Stimulated activated CD8-positive, alpha-beta memory T cell treated with anti-CD3 and anti-CD28 coated beads, Interleukin-15, amount 100 ng/mL, for 24 hours (primary cell): ENCODE measurements around the gene RUFY3.
"Not testable (repeated sequence)": the region's sequence is repeated elsewhere in the genome, so short reads cannot be mapped to it uniquely, and the experiment has no call there.

ENCODE experiments used
- DNase-seq: peaks from one replicate; pipeline ENCODE4 v3.0.0-alpha.2; 2020; ENCODE audit warnings: low read depth

Gene RUFY3

DNA sequence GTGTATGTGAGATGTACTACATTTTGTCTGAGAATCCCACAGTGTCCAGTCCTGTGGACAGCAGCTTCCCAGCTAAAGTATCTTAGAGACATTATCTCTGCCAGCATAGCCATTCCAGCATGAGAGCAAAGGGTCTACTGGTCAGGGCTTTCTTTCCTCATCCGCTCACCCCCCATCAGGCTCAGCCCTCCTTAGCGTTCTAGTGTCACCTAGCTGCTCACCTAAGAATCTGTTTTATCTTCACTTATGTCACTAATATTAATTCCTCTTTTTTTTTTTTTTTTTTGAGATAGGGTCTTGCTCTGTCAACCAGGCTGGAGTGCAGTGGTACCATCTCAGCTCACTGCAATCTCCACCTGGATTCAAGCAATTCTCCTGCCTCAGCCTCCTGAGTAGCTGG, 15.6 kb downstream of the RUFY3 start:
- no peak for DNase-seq

DNA sequence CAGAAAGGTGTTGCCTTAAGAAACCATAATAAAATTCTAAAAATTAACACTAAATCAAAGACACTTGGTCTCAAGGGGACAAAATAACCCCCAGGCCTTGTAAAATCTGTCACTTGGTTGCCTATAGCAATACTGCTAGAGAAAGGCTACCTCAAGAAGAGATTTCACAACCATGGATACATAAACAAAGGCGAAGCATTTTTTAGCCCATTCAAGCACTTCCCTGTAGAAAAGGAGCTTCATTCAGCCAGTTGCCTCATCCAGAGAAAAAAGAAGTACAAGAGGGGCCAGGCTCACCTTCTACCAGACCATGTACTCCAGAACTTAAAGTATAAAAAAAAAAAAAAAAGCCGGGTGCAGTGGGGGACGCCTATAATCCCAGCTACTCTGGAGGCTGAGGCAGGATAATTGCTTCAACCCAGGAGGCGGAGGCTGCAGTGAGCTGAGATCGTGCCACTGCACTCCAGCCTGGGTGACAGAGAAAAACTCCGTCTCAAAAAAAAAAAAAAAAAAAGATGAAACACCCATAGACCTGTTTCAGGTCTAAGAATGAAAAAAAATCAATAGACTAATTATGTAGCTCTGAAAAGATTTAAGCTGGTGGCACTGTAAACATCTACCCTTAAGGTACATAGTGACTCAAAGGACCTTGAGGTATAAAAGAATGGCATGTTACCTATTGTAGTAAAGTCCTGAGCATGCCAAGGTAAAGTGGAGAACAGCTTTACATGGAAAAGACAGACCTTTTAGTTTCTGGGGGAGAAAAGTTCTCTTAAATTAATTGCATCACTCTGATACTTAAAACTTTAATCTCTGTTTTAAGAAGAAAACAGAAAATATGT, 18.0 kb downstream of the RUFY3 start:
- DNase-seq: no peak

DNA sequence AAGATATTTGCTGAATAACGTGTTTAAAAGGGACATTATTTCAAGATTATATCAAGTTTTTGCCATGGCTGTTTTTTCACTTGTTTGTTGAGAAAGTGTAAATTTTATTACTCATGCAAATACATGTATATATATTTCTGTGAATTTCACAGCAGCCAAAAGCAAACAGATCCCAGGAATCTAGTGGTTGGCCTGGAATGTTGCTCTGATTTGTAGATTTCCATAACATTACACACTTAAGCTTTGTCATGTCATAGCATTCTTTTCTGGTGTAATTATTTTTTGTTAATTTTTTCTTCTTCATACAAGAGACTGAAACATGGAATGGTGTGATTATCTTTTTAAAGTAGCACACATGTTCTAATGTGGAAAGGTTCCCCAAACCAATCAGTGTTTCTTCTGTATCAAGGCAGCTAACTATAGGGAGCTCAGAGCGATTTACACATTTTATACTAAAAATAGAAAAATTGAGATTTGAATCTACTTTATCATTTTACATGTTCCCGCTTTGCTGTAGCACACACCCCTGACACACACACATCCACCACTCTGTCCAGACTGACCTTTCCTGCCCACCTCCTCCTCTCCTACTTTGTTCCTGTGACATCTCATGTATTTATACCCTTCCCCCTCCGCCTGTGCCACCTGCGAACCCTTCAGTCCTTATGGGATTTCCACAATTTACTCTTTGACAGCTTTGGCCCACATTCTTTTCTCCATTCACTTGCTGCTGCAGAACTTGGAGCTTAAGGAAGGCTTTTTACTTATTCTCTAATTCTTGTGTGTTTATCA, 20.3 kb downstream of the RUFY3 start:
- DNase-seq: no peak

DNA sequence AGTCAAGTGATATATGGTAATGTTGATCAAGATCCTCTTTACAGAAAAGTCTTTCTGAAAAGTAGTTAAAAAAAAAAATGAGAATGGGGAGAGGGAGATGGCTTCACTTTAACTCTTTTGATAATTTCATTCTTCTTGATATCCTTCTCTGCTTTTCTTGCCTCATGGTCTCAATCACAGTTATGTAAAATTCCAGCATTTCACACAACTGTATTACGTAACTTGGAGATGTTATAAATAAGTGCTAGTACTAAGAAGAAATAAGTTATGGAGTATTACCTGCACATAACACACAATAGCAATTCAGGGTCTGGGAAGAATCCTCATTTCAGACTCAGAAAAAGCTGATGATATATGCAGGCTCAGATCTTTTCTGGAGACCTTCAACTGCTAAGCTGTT, 22.0 kb downstream of the RUFY3 start:
- no peak for DNase-seq

DNA sequence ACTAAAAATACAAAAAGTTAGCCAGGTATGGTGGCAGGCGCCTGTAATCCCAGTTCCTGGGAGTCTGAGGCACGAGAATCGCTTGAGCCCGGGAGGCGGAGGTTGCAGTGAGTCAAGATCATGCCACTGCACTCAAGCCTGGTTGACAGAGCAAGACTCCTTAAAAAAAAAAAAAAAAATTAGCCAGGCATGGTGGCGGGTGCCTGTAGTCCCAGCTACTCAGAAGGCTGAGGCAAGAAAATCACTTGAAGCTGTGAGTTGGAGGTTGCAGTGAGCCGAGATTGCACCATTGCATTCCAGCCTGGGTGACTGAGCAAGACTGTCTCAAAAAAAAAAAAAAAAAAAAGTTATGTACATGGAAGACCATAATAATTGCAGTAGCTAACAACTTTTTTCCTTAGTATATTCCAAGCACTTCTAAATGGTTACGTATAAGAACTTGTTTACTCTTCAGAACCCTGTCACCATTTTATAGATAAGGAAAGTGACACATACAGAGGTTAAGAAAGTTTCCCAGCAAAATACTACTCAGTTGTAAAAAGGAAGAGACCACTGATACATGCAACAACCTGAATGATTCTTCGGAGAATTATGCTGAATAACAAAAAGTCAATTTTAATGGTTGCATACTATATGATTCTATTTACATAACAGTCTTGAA, 24.5 kb downstream of the RUFY3 start:
- DNase-seq: no peak

DNA sequence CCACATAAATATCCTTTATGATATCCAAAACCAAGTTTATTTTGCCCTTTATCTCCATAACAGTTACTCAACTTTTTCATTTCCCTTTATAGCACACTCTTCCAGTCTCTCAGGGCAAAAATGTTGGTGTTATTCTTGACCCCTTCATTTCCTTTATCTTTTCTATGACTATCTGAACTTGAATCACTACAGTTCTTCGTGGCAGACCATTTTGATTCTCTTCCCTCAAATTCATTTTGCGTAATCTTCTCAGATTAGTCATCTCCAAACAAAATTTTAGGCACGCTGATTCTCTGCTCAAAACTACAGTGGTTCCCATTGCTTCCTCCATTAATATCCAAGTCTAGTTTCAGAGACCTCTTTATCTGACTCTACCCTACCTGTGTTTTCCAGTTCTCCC, 26.1 kb downstream of the RUFY3 start:
- no peak for DNase-seq

DNA sequence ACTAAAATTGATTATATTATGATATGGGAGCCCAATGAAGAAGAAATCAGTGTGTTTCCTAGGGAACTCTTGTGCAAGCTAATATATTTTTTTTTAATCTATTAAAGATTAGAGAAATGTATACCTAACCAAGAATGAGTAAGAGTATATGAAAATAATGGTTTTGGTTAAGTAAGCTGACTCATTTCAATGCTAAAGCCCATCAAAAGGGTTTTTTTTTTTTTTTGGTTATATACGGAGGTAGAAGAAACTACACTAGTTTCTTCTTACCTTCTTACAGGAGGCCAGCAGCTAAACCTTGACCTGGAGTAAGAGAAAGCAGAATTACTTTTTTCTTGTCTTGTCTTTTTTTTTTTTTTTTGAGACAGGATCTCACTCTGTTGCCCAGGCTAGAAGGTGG, 27.5 kb downstream of the RUFY3 start:
- DNase-seq: no peak

DNA sequence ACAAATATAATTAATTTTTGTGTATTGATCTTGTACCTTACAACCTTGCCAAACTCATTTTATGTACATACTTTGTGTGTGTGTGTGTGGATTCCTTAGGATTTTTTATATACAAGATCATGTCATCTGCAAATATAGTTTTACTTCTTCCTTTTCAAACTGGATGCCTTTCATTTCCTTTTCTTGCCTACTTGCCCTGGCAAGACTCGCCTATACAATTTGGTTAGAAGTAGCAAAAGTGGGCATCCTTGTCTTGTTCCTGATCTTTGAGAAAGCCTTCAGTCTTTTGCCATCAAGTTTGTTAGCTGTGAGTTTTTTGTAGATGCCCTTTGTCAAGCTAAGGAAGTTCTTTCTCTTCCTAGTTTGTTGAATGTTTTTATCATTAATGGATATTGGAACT, 30.5 kb downstream of the RUFY3 start:
- no peak for DNase-seq

DNA sequence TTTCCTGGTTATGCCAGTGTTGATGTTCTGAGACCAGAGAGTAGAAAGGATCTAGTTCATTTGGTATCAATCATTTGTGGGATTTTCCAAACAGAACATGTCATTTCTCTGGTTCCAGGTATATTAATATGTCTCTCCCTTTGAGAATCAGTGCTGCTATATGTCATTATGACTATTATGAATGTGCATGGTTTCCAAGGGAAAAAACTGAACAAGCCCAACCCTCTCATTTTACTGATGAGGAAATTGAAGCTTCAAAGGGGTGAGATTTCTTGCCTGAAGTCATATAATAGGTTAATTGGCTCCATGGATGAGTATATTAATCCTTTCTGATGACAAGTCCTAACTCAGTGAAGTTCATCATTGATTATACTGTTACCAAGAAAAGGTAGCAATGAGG, 31.9 kb downstream of the RUFY3 start:
- no peak for DNase-seq

DNA sequence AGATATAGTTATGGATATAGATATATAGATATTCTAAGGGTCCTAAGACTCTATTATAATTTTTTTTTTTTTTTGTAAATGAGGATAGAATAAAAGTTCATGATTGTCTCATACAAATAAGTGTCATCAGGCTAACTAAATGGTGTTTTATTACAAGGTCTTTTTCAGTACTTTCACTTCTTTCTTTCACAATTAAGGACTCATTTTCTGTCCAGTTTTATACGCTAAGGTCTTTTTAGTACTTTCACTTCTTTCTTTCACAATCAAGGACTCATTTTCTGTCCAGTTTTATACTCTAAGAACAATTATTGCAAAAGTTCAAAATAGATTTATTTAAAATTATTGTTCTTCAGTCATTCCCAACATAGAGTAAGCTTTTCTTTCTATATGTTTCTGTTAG, 32.7 kb downstream of the RUFY3 start:
- DNase-seq: no peak

DNA sequence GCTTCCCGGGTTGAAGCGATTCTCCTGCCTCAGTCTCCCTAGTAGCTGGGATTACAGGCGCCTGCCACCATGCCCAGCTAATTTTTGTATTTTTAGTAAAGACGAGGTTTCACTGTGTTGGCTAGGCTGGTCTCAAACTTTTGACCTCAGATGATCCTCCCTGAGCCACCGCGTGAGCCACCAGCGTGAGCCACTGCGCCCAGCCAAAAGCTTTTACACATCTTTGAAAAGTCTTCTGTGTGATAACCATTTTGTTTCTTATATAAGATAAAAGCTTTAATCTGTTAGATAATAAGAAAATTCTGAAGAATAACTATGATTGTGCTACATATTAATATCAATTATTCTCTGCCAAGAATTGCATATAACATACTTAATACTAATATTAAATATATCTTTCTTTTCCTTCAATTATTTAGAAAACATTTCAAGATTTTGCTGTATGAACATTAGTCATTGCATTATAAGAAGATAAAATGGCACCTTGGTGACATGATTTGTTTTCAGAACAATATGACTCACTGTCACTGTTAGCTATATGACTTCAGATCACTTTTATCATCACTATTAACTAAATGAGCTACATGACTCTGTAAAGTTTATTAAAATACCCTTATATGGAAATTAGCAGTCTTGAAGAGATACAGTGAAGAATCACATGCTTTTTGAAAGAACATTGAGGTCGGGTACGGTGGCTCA, 33.4 kb downstream of the RUFY3 start:
- no peak for DNase-seq

DNA sequence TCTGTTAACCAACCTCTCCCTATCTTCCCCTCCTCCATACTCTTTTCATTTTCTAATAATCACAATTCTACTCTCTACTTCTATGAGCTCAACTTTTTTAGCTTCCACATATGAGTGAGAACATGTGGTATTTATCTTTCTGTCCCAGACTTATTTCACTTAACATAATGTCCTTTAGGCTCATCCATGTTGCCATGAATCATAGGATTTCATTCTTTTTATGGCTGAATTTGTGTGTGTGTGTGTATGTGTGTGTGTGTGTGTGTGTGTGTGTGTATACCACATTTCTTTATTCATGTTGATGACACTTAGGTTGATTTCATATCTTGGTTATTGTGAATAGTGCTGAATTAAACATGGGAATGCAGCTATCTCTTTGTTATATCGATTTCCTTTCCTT, 37.4 kb downstream of the RUFY3 start:
- no peak for DNase-seq

DNA sequence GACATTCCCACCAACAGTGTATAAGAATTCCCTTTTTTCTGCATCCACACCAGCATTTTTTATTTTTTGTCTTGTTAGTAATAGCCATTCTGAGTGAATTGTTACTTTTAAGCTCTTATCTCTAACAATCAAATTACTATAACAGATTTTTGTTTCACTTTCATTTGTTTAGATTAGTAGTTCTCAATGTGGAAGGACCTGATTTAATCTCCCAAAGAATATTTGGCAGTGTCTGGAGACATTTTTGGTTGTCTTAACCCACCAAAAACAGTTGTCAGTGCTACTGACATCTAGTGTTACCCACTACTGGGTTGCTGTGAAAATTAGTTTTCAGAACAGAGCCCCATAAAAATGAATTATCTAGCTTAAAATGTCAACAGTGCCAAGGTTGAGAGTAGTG, 37.9 kb downstream of the RUFY3 start:
- DNase-seq: no peak

DNA sequence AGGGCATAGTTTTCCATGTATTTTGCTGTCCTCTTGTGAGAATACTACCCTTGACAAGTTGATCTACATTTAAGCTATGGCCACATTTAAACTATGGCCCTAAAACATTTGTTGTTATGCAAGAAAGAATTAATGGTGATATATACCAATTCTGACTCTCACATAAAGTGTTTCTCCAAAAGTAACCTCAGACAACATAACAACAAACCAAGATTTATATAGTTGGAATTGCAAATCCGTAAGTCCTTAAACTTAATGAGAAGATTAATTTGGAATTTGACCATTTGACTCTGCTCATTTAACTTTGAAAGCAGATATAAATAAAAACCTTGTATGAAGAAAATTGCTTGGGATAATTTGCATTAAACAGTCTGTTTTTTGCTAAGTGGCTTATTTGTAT, 38.9 kb downstream of the RUFY3 start:
- no peak for DNase-seq

DNA sequence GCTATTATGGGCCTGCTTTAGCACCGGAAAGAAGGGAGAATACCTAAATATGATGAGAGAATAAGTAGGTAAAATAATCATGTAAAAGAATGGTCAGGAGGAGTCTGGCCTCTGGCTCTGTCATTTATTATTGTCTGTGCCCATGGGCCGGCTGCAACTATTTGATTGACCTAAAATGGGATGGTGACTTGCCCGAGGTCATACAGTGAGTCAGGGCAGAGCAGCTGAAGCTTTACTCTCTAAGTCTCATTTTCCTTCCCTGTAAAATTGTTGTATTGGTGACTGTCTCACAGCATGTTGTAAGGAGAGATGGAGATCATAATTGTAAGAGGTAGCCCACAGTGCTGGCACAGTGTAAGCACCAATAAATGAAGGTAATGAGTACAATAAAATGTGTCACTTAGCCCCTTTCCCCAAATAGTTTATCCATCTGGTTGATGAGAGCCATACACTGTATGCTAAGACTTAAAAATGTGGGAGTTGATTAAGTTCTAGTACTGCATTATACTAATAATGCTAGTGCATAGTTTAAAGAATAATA, 39.6 kb downstream of the RUFY3 start:
- DNase-seq: no peak

DNA sequence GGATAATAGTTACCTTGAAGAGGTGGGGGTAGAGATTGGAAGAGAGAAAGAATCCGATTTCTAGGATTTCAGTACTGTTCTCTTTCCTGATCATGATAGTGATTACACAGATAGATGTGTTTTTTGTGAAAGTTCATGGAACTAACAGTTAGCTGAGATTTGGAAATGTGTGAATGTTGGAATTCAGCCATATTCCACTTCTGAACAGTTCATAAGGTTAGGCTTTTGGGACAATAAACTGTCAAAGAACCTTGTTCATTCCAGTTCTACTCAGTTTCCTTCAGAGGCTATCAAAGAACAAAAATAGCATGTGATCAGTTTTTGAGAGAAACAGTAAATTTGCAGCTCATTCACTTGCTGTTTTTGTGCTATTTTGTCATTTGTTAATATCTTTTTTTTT, 43.6 kb downstream of the RUFY3 start:
- no peak for DNase-seq

DNA sequence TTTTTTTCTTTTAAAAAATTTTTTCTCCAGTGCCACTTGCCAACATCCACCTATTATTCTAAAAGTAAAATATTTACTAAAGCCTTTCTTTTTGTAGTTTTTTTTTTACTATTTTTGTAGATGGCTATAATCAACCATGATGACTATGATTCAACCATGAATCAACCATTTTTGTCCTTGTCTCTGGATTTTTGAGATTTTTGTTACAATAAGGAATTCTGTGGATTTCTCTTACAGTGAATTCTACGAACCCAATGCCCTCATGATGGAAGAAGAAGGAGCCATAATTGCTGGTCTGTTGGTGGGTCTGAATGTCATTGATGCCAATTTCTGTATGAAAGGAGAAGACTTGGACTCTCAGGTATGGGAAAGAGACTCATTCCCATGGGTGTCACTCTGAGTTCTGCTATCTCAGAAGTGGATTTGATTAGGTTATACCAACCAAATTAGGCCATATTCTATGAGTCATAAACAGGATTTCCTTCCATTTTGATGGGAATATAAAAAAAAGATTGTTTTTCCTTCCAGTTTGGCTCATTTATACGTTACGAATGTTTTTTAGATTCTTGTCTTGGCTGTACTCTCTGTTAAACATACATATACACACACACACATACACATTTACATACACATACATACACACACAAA, 46.7 kb downstream of the RUFY3 start:
- no peak for DNase-seq

DNA sequence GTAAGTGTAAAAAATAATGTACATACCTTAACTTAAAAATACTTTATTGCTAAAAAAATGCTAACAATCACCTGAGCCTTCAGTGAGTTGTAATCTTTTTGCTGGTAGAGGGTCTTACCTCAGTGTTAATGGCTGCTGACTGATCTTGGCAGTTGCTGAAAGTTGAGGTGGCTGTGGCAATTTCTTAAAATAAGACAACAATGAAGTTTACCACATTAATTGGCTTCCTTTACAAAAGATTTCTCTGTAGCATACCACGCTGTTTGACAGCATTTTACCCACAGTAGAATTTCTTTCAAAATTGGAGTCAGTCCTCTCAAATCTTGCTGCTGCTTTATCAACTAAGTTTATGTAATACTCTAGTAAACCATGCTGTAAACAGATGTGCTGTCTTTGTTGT, 47.6 kb downstream of the RUFY3 start:
- DNase-seq: not testable (repeated sequence)

DNA sequence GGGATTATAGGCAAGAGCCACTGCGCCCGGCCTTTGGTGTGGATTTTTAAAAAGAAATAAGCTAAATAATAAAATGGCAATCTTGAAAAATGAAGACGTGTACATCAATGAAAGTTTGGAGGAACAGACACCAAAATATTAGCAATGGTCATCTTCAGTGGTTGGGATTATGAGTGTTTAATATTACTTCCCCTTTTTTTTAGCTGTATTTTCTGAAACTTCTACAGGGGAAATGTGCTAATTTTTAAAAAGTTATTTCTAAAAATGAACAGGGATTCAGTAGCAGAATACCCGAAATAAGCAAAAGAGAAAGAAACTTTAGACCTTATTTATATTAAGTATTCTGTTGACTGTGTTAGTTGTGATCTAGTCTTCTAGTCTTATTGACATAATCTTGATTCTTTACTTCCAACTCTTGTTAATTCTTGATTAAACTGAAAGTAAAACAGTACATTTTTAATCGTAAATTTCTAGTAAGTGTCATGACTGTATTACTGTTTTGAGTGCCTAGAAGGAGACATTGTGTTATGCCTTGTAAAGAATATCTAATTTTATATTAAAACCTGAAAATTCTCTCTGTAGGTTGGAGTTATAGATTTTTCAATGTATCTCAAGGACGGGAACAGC, 51.3 kb downstream of the RUFY3 start:
- DNase-seq: no peak

DNA sequence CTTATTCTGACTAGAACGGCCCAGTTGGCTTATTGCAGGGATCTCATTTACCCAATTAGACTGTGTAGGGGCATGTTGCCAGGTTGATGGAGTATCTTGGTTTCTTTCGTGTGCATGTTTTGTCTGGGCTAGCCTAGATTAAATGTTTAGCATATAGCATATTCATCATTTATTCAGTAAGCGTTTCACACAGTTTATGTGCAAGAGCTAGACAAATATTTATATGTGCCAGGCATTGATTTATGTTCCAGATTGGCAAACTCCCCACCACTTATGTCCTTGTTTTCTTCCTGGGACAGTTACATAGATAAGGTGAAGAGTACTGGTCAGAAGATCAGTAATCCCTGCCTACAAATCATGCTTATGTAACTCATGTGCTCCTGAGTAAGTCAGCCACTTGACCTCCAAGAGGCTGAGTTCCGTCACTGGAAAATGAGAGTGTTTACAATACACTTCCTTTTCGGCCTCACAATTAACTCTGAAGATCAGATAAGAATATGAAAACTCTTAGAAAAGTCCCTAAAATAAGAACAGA, 57.2 kb downstream of the RUFY3 start:
- DNase-seq: no peak

DNA sequence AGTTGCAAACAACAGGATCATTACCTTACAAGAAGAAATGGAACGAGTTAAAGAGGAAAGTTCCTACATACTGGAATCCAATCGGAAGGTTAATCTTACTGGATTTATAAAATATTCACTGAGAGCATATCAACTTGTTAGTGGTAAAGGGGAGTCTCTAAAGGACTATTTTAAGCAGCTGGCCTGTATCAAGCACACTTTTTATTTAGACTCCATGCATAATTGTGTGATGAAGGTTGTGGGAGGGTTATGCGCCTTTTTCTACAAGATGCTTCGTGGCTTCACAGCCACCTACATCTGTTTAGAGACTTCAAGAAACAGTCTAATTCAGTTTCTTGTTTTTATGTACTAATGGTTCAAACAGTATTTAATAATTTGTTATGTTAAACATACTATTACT, 61.3 kb downstream of the RUFY3 start:
- DNase-seq: no peak
